ENCODE measurements around the gene COPS7B. TPM values are rescaled to one million over a fixed set of nuclear protein-coding genes. Genes with fewer than 3 reads are reported as not detected.

The COPS7B gene
- total RNA-seq, 6 experiments from 2014 or later = 34.9 to 45.6 (median 40.9) TPM

DNA sequence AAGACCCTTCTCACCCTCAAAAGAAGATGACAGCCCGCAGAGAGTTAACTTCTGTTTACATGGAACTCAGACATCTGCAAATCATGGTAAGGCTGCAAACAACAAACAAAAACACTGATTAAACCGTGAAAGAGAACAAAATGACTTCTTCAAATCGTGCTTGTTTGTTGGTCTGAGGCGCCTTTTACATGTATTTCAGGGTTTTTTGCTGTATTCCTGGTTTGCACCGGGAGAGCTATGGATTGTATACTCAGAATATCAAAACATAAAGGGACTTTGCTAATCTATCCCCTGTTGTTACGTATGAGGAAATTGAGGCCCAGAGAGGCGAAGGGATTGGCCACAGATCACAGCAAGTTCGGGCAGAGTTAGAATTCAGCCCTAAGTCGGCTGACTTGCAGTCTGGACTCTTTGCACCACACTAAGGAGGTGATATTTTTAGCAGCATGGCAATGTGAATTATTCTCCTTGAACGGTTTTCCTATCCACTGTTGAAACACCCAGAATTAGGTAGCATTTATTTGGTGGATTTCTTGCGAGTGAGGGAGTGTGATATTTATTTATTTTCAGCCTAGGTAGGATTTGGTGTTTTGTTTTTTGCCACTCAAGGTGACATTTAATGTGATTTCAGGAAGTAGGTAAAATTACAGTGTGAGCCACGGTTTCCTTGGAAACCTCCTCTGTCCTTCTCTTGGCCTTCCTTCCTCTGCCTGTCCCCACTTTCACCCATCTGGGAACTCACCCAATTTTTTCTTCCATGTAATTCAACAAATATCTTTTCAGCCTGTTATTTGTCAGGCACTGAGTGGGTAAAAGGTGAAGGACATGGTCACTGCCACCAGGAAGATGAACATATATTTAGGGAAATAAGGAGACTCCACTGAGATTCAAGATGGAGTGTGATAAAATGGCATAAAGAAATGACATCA lies 4.2 kb upstream of the COPS7B start:
- H3K27me3 Mint-ChIP-seq (ENCODE audit: insufficient read depth) = no peaks in the 10 kb centered on the region; the same call in 1 of the 2 replicates
- H3K4me1 Mint-ChIP-seq (ENCODE audit: low read depth) = peaks cover 50% of the 10 kb centered on the region
- H3K4me3 Mint-ChIP-seq = peak overlapping the region; percentile 98
- H3K9me3 Mint-ChIP-seq = no peaks in the 10 kb centered on the region
- peak overlapping the region; percentile 83 for H3K27ac Mint-ChIP-seq
- no peaks in the 10 kb centered on the region for H3K36me3 Mint-ChIP-seq (ENCODE audit: low read depth)
- DNase-seq = peak; percentile 35
- no peak for TF ChIP-seq CTCF (IDR thresholded peaks at IDR 0.05)

GRCh38 chr2:231785413-231785812 lies 832 bp upstream of the COPS7B start:
- no peaks in the 10 kb centered on the region for H3K9me3 Mint-ChIP-seq
- H3K27me3 Mint-ChIP-seq (ENCODE audit: insufficient read depth) = no peaks in the 10 kb centered on the region; the same call in 1 of the 2 replicates
- peak overlapping the region; percentile 94 for H3K4me3 Mint-ChIP-seq
- H3K36me3 Mint-ChIP-seq (ENCODE audit: low read depth) = no peaks in the 10 kb centered on the region
- DNase-seq = no peak
- H3K4me1 Mint-ChIP-seq (ENCODE audit: low read depth) = peaks cover 50% of the 10 kb centered on the region
- peak overlapping the region; percentile 67 for H3K27ac Mint-ChIP-seq
- TF ChIP-seq CTCF (IDR thresholded peaks at IDR 0.05) = no peak

DNA sequence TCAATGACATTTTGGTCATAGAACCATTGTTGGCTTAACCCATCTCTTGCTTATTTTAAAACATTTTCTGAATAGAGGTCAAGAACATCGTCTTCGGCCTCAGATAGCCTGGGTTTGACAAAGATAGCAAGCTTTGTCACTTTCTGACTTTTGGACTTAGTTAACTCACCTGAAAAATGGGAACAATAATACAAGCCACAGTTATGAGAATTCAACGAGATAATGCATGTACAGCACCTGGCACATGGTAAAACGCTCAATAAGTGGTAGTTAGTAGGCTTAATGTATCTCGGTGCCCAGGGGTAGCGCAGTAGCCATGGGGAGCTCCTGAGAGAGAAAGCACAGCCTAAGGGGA lies 446 bp upstream of the COPS7B start:
- Mint-ChIP-seq H3K27ac (peak overlapping the region; percentile 67), H3K4me3 (peak overlapping the region; percentile 94), H3K9me3 (no peaks in the 10 kb centered on the region), H3K27me3 (ENCODE audit: insufficient read depth) (no peaks in the 10 kb centered on the region; the same call in 1 of the 2 replicates), H3K36me3 (ENCODE audit: low read depth) (no peaks in the 10 kb centered on the region), H3K4me1 (ENCODE audit: low read depth) (peaks cover 50% of the 10 kb centered on the region)
- no peak for DNase-seq
- no peak for TF ChIP-seq CTCF (IDR thresholded peaks at IDR 0.05)

DNA sequence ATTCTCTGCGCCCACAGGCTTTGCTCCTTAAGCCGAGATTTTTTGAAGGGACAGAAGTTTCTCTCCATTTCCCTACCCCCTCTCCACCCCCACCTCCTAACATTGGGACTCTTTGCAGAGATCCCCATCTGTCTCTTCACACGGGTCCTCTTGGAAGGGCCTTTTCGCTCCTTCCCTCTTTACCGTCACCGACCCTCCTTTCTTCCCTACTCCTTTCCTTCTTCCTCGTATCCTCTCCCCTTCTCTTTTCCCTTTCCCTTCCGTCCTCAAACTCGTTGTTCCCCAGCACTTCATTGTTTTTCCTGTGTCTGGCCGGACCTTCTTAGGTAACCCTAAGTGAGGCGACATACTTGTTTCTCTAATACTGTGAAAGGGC lies 660 bp downstream of the COPS7B start:
- Mint-ChIP-seq H3K4me3 (peak overlapping the region; percentile 94), H3K9me3 (no peaks in the 10 kb centered on the region), H3K27me3 (ENCODE audit: insufficient read depth) (no peaks in the 10 kb centered on the region; the same call in 1 of the 2 replicates), H3K36me3 (ENCODE audit: low read depth) (peaks cover 7% of the 10 kb centered on the region; the same call in 1 of the 2 replicates), H3K27ac (peak overlapping the region; percentile 67), H3K4me1 (ENCODE audit: low read depth) (peaks cover 49% of the 10 kb centered on the region)
- no peak for TF ChIP-seq CTCF (IDR thresholded peaks at IDR 0.05)
- no peak for DNase-seq

GRCh38 chr2:231791107-231791506 lies 4.9 kb downstream of the COPS7B start:
- peaks cover 17% of the 10 kb centered on the region for H3K36me3 Mint-ChIP-seq (ENCODE audit: low read depth)
- no peak for TF ChIP-seq CTCF (IDR thresholded peaks at IDR 0.05)
- no peak overlapping the region for H3K27ac Mint-ChIP-seq
- H3K9me3 Mint-ChIP-seq = no peaks in the 10 kb centered on the region
- no peak for DNase-seq
- H3K27me3 Mint-ChIP-seq (ENCODE audit: insufficient read depth) = no peaks in the 10 kb centered on the region; the same call in 1 of the 2 replicates
- peaks cover 39% of the 10 kb centered on the region for H3K4me1 Mint-ChIP-seq (ENCODE audit: low read depth)
- no peak overlapping the region for H3K4me3 Mint-ChIP-seq
